WTC11 (cell line): ENCODE measurements around the gene AURKAIP1. TPM values are rescaled to one million over a fixed set of nuclear protein-coding genes. Genes with fewer than 3 reads are reported as not detected.

ENCODE experiments used
- AR ChIP-seq: fragments of 250-450 bp; sonication (Bioruptor Pico); IDR thresholded peaks from 2 replicates; pipeline ENCODE4 v1.9.0; 2021; ENCODE audit warnings: mild to moderate bottlenecking
- ARID4B ChIP-seq: sonication (generic); formaldehyde crosslinking; IDR thresholded peaks from 2 replicates; pipeline ENCODE4 v1.8.0; 2023; ENCODE audit warnings: missing genetic modification reagents, mild to moderate bottlenecking, borderline replicate concordance
- CREB1 ChIP-seq: sonication (generic); formaldehyde crosslinking; IDR thresholded peaks from 2 replicates; pipeline ENCODE4 v1.8.0; 2023; ENCODE audit warnings: mild to moderate bottlenecking, missing genetic modification reagents
- CREM ChIP-seq: sonication (generic); formaldehyde crosslinking; IDR thresholded peaks from 2 replicates; pipeline ENCODE4 v1.8.1; 2022; ENCODE audit warnings: mild to moderate bottlenecking, missing genetic modification reagents, moderate library complexity
- ERG ChIP-seq: fragments of 250-450 bp; sonication (Bioruptor Pico); IDR thresholded peaks from 2 replicates; pipeline ENCODE4 v1.8.0; 2021; ENCODE audit warnings: mild to moderate bottlenecking
- ETV6 ChIP-seq: sonication (generic); formaldehyde crosslinking; IDR thresholded peaks from 2 replicates; pipeline ENCODE4 v1.8.1; 2022; ENCODE audit warnings: mild to moderate bottlenecking, missing genetic modification reagents
- GTF2I ChIP-seq: fragments of 250-450 bp; sonication (Bioruptor Pico); conservative IDR thresholded peaks from 2 replicates; pipeline ENCODE4 v1.4.0; 2021; ENCODE audit warnings: mild to moderate bottlenecking
- IRF1 ChIP-seq: sonication (generic); formaldehyde crosslinking; IDR thresholded peaks from 2 replicates; pipeline ENCODE4 v1.8.0; 2023; ENCODE audit warnings: missing genetic modification reagents
- JUN ChIP-seq: sonication (generic); formaldehyde crosslinking; IDR thresholded peaks from 2 replicates; pipeline ENCODE4 v1.8.0; 2023; ENCODE audit warnings: mild to moderate bottlenecking, missing genetic modification reagents
- KAT7 ChIP-seq: sonication (generic); formaldehyde crosslinking; IDR thresholded peaks from 2 replicates; pipeline ENCODE4 v1.8.1; 2023; ENCODE audit warnings: missing genetic modification reagents, mild to moderate bottlenecking, borderline replicate concordance
- MXD4 ChIP-seq: fragments of 250-450 bp; sonication (Bioruptor Pico); IDR thresholded peaks from 2 replicates; pipeline ENCODE4 v1.8.0; 2021; ENCODE audit warnings: mild to moderate bottlenecking, moderate library complexity, borderline replicate concordance
- NFYB ChIP-seq: sonication (generic); formaldehyde crosslinking; conservative IDR thresholded peaks from 2 replicates; pipeline ENCODE4 v1.8.0; 2022; ENCODE audit warnings: low read depth, missing genetic modification reagents
- RELA ChIP-seq: sonication (generic); formaldehyde crosslinking; IDR thresholded peaks from 2 replicates; pipeline ENCODE4 v1.8.1; 2022; ENCODE audit warnings: missing genetic modification reagents, mild to moderate bottlenecking, borderline replicate concordance
- SMAD4 ChIP-seq: sonication (generic); formaldehyde crosslinking; IDR thresholded peaks from 2 replicates; pipeline ENCODE4 v1.8.0; 2022; ENCODE audit warnings: mild to moderate bottlenecking, missing genetic modification reagents
- TCF7 ChIP-seq: sonication (generic); formaldehyde crosslinking; IDR thresholded peaks from 2 replicates; pipeline ENCODE4 v1.8.0; 2022; ENCODE audit warnings: mild to moderate bottlenecking, low read depth, missing genetic modification reagents, moderate library complexity
- ZNF121 ChIP-seq: sonication (generic); formaldehyde crosslinking; IDR thresholded peaks from 2 replicates; pipeline ENCODE4 v1.8.0; 2023; ENCODE audit warnings: missing genetic modification reagents
- ZNF138 ChIP-seq: sonication (generic); formaldehyde crosslinking; conservative IDR thresholded peaks from 2 replicates; pipeline ENCODE4 v1.8.1; 2022; ENCODE audit warnings: mild to moderate bottlenecking, moderate library complexity, missing genetic modification reagents
- ZNF232 ChIP-seq: sonication (generic); formaldehyde crosslinking; IDR thresholded peaks from 2 replicates; pipeline ENCODE4 v1.8.0; 2022; ENCODE audit warnings: mild to moderate bottlenecking, missing genetic modification reagents
- ZNF263 ChIP-seq: sonication (generic); formaldehyde crosslinking; IDR thresholded peaks from 2 replicates; pipeline ENCODE4 v1.8.1; 2022; ENCODE audit warnings: low read depth, mild to moderate bottlenecking, moderate library complexity, missing genetic modification reagents
- ZNF512 ChIP-seq: sonication (generic); formaldehyde crosslinking; IDR thresholded peaks from 2 replicates; pipeline ENCODE4 v1.8.1; 2022; ENCODE audit warnings: missing genetic modification reagents, borderline replicate concordance
- ZNF671 ChIP-seq: fragments of 250-450 bp; sonication (Bioruptor Pico); IDR thresholded peaks from 2 replicates; pipeline ENCODE4 v1.8.0; 2021; ENCODE audit warnings: mild to moderate bottlenecking
- total RNA-seq: library from RNA; stranded (reverse); gene quantifications from 3 replicates; pipeline ENCODE4 v1.2.3, GENCODE V29; 2021
- TF ChIP-seq, protein P1 (sequence below): sonication (generic); formaldehyde crosslinking; IDR thresholded peaks from 2 replicates; pipeline ENCODE4 v1.8.1; 2023; ENCODE audit warnings: mild to moderate bottlenecking, missing genetic modification reagents, borderline replicate concordance
- TF ChIP-seq, protein P2 (sequence below): sonication (generic); formaldehyde crosslinking; IDR thresholded peaks from 2 replicates; pipeline ENCODE4 v1.8.0; 2022; ENCODE audit warnings: mild to moderate bottlenecking, missing genetic modification reagents

The AURKAIP1 gene
- total RNA-seq, 1 experiment from 2014 or later: 268 TPM

- no peak for TF ChIP-seq ZNF263
- TF ChIP-seq KAT7: no peak
- peak; percentile 96 for TF ChIP-seq ETV6 (CRISPR knock-in tag)
- no peak for TF ChIP-seq ERG (CRISPR knock-in tag)
- 0 out of 2 replicates have a peak, but pooled peaks have one; percentile 74 for TF ChIP-seq ZNF512
- TF ChIP-seq, protein P1, sequence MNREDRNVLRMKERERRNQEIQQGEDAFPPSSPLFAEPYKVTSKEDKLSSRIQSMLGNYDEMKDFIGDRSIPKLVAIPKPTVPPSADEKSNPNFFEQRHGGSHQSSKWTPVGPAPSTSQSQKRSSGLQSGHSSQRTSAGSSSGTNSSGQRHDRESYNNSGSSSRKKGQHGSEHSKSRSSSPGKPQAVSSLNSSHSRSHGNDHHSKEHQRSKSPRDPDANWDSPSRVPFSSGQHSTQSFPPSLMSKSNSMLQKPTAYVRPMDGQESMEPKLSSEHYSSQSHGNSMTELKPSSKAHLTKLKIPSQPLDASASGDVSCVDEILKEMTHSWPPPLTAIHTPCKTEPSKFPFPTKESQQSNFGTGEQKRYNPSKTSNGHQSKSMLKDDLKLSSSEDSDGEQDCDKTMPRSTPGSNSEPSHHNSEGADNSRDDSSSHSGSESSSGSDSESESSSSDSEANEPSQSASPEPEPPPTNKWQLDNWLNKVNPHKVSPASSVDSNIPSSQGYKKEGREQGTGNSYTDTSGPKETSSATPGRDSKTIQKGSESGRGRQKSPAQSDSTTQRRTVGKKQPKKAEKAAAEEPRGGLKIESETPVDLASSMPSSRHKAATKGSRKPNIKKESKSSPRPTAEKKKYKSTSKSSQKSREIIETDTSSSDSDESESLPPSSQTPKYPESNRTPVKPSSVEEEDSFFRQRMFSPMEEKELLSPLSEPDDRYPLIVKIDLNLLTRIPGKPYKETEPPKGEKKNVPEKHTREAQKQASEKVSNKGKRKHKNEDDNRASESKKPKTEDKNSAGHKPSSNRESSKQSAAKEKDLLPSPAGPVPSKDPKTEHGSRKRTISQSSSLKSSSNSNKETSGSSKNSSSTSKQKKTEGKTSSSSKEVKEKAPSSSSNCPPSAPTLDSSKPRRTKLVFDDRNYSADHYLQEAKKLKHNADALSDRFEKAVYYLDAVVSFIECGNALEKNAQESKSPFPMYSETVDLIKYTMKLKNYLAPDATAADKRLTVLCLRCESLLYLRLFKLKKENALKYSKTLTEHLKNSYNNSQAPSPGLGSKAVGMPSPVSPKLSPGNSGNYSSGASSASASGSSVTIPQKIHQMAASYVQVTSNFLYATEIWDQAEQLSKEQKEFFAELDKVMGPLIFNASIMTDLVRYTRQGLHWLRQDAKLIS (CRISPR knock-in tag): no peak
- TF ChIP-seq ZNF671 (CRISPR knock-in tag): no peak
- TF ChIP-seq ZNF232 (CRISPR knock-in tag): peak; percentile 84
- TF ChIP-seq ZNF138: no peak
- no peak; the same call in 1 of the 2 replicates for TF ChIP-seq CREB1
- peak; percentile 97 for TF ChIP-seq ARID4B (CRISPR knock-in tag)
- TF ChIP-seq MXD4 (CRISPR knock-in tag): no peak
- TF ChIP-seq ZNF121 (CRISPR knock-in tag): 0 out of 2 replicates have a peak, but pooled peaks have one; percentile 13
- TF ChIP-seq NFYB (CRISPR knock-in tag): peak; percentile 38; the same call in 1 of the 2 replicates
- TF ChIP-seq, protein P2, sequence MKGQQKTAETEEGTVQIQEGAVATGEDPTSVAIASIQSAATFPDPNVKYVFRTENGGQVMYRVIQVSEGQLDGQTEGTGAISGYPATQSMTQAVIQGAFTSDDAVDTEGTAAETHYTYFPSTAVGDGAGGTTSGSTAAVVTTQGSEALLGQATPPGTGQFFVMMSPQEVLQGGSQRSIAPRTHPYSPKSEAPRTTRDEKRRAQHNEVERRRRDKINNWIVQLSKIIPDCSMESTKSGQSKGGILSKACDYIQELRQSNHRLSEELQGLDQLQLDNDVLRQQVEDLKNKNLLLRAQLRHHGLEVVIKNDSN (CRISPR knock-in tag): peak; percentile 79
- peak; percentile 91 for TF ChIP-seq IRF1 (CRISPR knock-in tag)
- TF ChIP-seq TCF7: peak; percentile 82; the same call in 1 of the 2 replicates
- TF ChIP-seq SMAD4: 0 out of 2 replicates have a peak, but pooled peaks have one; percentile 41
- TF ChIP-seq CREM (CRISPR knock-in tag): peak; percentile 92
- TF ChIP-seq JUN (CRISPR knock-in tag): 0 out of 2 replicates have a peak, but pooled peaks have one; percentile 17
- no peak for TF ChIP-seq GTF2I
- no peak for TF ChIP-seq AR (CRISPR knock-in tag)
- peak; percentile 61; the same call in 1 of the 2 replicates for TF ChIP-seq RELA
Observed at GRCh38 chr1:1406821-1407635, 32.0 kb upstream of the AURKAIP1 start, which contains the start of gene MRPL20 (continued).
